Measurements from ENCODE around the gene DHDDS. TPM values are rescaled to one million over a fixed set of nuclear protein-coding genes. Genes with fewer than 3 reads are reported as not detected.
"Not testable (repeated sequence)": the region's sequence is repeated elsewhere in the genome, so short reads cannot be mapped to it uniquely, and the experiment has no call there.

Gene DHDDS
- total RNA-seq, 1 donor from 2014 or later: 87.2 TPM

GRCh38 chr1:26515836-26516235 lies 83.7 kb downstream of the DHDDS start:
- not testable (repeated sequence) for H3K9ac ChIP-seq (ENCODE audit: low read length); H3K27ac Mint-ChIP-seq (ENCODE audit: unreplicated experiment); H3K9me3 ChIP-seq (ENCODE audit: insufficient read depth, low read depth, low read length); H3K4me1 Mint-ChIP-seq (ENCODE audit: low read depth, unreplicated experiment); H3K27me3 Mint-ChIP-seq (ENCODE audit: low read depth, unreplicated experiment); H4K20me1 ChIP-seq (ENCODE audit: insufficient read depth, low read length); FAIRE-seq; H3K9me3 Mint-ChIP-seq (ENCODE audit: unreplicated experiment); H3K27ac ChIP-seq (ENCODE audit: low read depth, low read length); H2AFZ ChIP-seq (ENCODE audit: low read depth, low read length); H3K4me1 ChIP-seq (ENCODE audit: insufficient read depth, low read length); H3K4me3 Mint-ChIP-seq (ENCODE audit: unreplicated experiment); H3K4me2 ChIP-seq (ENCODE audit: low read length); H3K36me3 ChIP-seq (ENCODE audit: insufficient read depth, low read length); H3K36me3 Mint-ChIP-seq (ENCODE audit: low read depth, unreplicated experiment); H3K79me2 ChIP-seq (ENCODE audit: insufficient read depth, low read length); H3K4me3 ChIP-seq (ENCODE audit: insufficient read depth, low read depth, low read length); DNase-seq (ENCODE audit: low read depth)
- peaks cover 10% of the 10 kb centered on the region for H3K27me3 ChIP-seq (ENCODE audit: insufficient read depth, low read length)

- H3K4me1 ChIP-seq (ENCODE audit: insufficient read depth, low read length): no peaks in the 10 kb centered on the region
- no peak overlapping the region for H2AFZ ChIP-seq (ENCODE audit: low read depth, low read length)
- no peak overlapping the region for H3K4me3 Mint-ChIP-seq (ENCODE audit: unreplicated experiment)
- no peak overlapping the region for H3K4me2 ChIP-seq (ENCODE audit: low read length)
- no peak overlapping the region for H3K9ac ChIP-seq (ENCODE audit: low read length)
- no peak overlapping the region for H3K4me3 ChIP-seq (ENCODE audit: insufficient read depth, low read depth, low read length)
- FAIRE-seq: no peak
- H3K27me3 Mint-ChIP-seq (ENCODE audit: low read depth, unreplicated experiment): peaks cover 16% of the 10 kb centered on the region
- H3K36me3 Mint-ChIP-seq (ENCODE audit: low read depth, unreplicated experiment): peaks cover 2% of the 10 kb centered on the region
- H3K79me2 ChIP-seq (ENCODE audit: insufficient read depth, low read length): no peaks in the 10 kb centered on the region
- TF ChIP-seq CTCF (IDR thresholded peaks at IDR 0.05; ENCODE audit: insufficient read depth, low read depth, low read length): no peak
- TF ChIP-seq EZH2 (IDR thresholded peaks at IDR 0.05; ENCODE audit: insufficient read depth, low read length): no peak
- H3K27ac ChIP-seq (ENCODE audit: low read depth, low read length): no peak overlapping the region
- H3K9me3 ChIP-seq (ENCODE audit: insufficient read depth, low read depth, low read length): no peaks in the 10 kb centered on the region
- DNase-seq (ENCODE audit: low read depth): no peak
- no peaks in the 10 kb centered on the region for H3K36me3 ChIP-seq (ENCODE audit: insufficient read depth, low read length)
- no peak overlapping the region for H3K27ac Mint-ChIP-seq (ENCODE audit: unreplicated experiment)
- H3K27me3 ChIP-seq (ENCODE audit: insufficient read depth, low read length): peaks cover 14% of the 10 kb centered on the region
- H3K4me1 Mint-ChIP-seq (ENCODE audit: low read depth, unreplicated experiment): no peaks in the 10 kb centered on the region
- H3K9me3 Mint-ChIP-seq (ENCODE audit: unreplicated experiment): peaks cover 4% of the 10 kb centered on the region
- no peaks in the 10 kb centered on the region for H4K20me1 ChIP-seq (ENCODE audit: insufficient read depth, low read length)
These were observed 85.1 kb downstream of the DHDDS start for GRCh38 chr1:26516987-26517765.

- Histone ChIP-seq H3K4me3 (ENCODE audit: insufficient read depth, low read depth, low read length) (no peak overlapping the region), H2AFZ (ENCODE audit: low read depth, low read length) (no peak overlapping the region), H3K9ac (ENCODE audit: low read length) (no peak overlapping the region), H3K27me3 (ENCODE audit: insufficient read depth, low read length) (peaks cover 14% of the 10 kb centered on the region), H3K9me3 (ENCODE audit: insufficient read depth, low read depth, low read length) (no peaks in the 10 kb centered on the region), H3K36me3 (ENCODE audit: insufficient read depth, low read length) (no peaks in the 10 kb centered on the region), H3K79me2 (ENCODE audit: insufficient read depth, low read length) (no peaks in the 10 kb centered on the region), H4K20me1 (ENCODE audit: insufficient read depth, low read length) (no peaks in the 10 kb centered on the region), H3K27ac (ENCODE audit: low read depth, low read length) (no peak overlapping the region), H3K4me2 (ENCODE audit: low read length) (no peak overlapping the region), H3K4me1 (ENCODE audit: insufficient read depth, low read length) (no peaks in the 10 kb centered on the region)
- H3K4me3 Mint-ChIP-seq (ENCODE audit: unreplicated experiment): no peak overlapping the region
- no peaks in the 10 kb centered on the region for H3K4me1 Mint-ChIP-seq (ENCODE audit: low read depth, unreplicated experiment)
- H3K36me3 Mint-ChIP-seq (ENCODE audit: low read depth, unreplicated experiment): no peaks in the 10 kb centered on the region
- no peak for DNase-seq (ENCODE audit: low read depth)
- no peak for TF ChIP-seq CTCF (IDR thresholded peaks at IDR 0.05; ENCODE audit: insufficient read depth, low read depth, low read length)
- TF ChIP-seq EZH2 (IDR thresholded peaks at IDR 0.05; ENCODE audit: insufficient read depth, low read length): no peak
- H3K9me3 Mint-ChIP-seq (ENCODE audit: unreplicated experiment): peaks cover 2% of the 10 kb centered on the region
- no peak overlapping the region for H3K27ac Mint-ChIP-seq (ENCODE audit: unreplicated experiment)
- no peak for FAIRE-seq
- peaks cover 16% of the 10 kb centered on the region for H3K27me3 Mint-ChIP-seq (ENCODE audit: low read depth, unreplicated experiment)
These were observed 85.6 kb downstream of the DHDDS start for GRCh38 chr1:26517766-26518049.

Measured in astrocyte (in vitro differentiated cells and primary cell).